Urinary bladder (tissue), 4 donors: Measurements from ENCODE around the gene CUTC. TPM values are rescaled to one million over a fixed set of nuclear protein-coding genes. Genes with fewer than 3 reads are reported as not detected.

Source experiments
- DNase-seq: peaks from one replicate; pipeline ENCODE4 v3.0.0-alpha.2; 2015; ENCODE audit errors: extremely low spot score
- H3K27ac ChIP-seq: one replicate; pipeline ENCODE4 v1.5.1; 2013; ENCODE audit warnings: low read depth, mild to moderate bottlenecking, moderate library complexity
- H3K36me3 ChIP-seq: one replicate; pipeline ENCODE4 v1.6.1; 2013; ENCODE audit warnings: mild to moderate bottlenecking, moderate library complexity; ENCODE audit not compliant: insufficient read depth
- H3K4me1 ChIP-seq: one replicate; pipeline ENCODE4 v1.6.1; 2013; ENCODE audit warnings: mild to moderate bottlenecking, moderate library complexity; ENCODE audit not compliant: insufficient read depth
- H3K4me3 ChIP-seq: one replicate; pipeline ENCODE4 v1.5.1; 2013; ENCODE audit warnings: low read depth, low read length
- whole genome bisulfite sequencing: extraction: QIAGEN DNeasy Blood & Tissue Kit; methylation state at CpG from one replicate; pipeline ENCODE4 v1.1.7; 2013; 5-methylcytosine and 5-hydroxymethylcytosine counted together
- polyA plus RNA-seq: library from polyadenylated mRNA; stranded (reverse); fragments of 200-250 nt; gene quantifications from one replicate; pipeline ENCODE4 v1.2.3, GENCODE V29; 2013
- total RNA-seq: library from RNA; depleted of rRNA; stranded (reverse); fragments of >200 nt; gene quantifications from one replicate; pipeline ENCODE4 v1.2.3, GENCODE V29; 2014
- donor health status: healthy with polysubstance abuse.
- donor health status: healthy.

CUTC gene
- total and polyA plus RNA-seq, 2 donors: 18.1 to 68.7 TPM

GRCh38 chr10:99798920-99799319 is 66.9 kb downstream of the CUTC start:
- WGBS: 90% methylated on average over 3 of the region's 3 CpGs
- Histone ChIP-seq H3K27ac (no peak overlapping the region), H3K4me1 (no peaks in the 10 kb centered on the region), H3K36me3 (no peaks in the 10 kb centered on the region), H3K4me3 (no peak overlapping the region)
- no peak for DNase-seq

- Histone ChIP-seq H3K4me1 (no peaks in the 10 kb centered on the region), H3K4me3 (no peak overlapping the region), H3K36me3 (no peaks in the 10 kb centered on the region), H3K27ac (no peak overlapping the region)
- WGBS: 89% methylated on average over 4 of the region's 4 CpGs
- DNase-seq: no peak
Observed at GRCh38 chr10:99799613-99800012, 67.6 kb downstream of the CUTC start.

- DNase-seq: no peak
- no peak overlapping the region for H3K4me3 ChIP-seq
- no peak overlapping the region for H3K27ac ChIP-seq
- H3K4me1 ChIP-seq: peaks cover 1% of the 10 kb centered on the region
- 70% methylated on average over 3 of the region's 3 CpGs for WGBS
- H3K36me3 ChIP-seq: no peaks in the 10 kb centered on the region
Observed at GRCh38 chr10:99804471-99804870, 72.4 kb downstream of the CUTC start.

- 88% methylated on average over 5 of the region's 5 CpGs for WGBS
- H3K4me1 ChIP-seq: peaks cover 1% of the 10 kb centered on the region
- H3K4me3 ChIP-seq: no peak overlapping the region
- H3K27ac ChIP-seq: no peak overlapping the region
- no peaks in the 10 kb centered on the region for H3K36me3 ChIP-seq
- DNase-seq: no peak
Observed at GRCh38 chr10:99805190-99805589, 73.2 kb downstream of the CUTC start.

Other genes starting within 250 kb of the CUTC start
- gene NKX2-3, start 199.3 kb upstream of the CUTC start, total RNA-seq: 0.11 TPM
- gene NKX2-3, start 199.3 kb upstream of the CUTC start, polyA plus RNA-seq: not detected
- gene SLC25A28, start 111.8 kb upstream of the CUTC start, total RNA-seq: 28.5 TPM
- 83.4 TPM for gene SLC25A28, start 111.8 kb upstream of the CUTC start, polyA plus RNA-seq
- 26.2 TPM for gene ENTPD7, start 72.7 kb upstream of the CUTC start, total RNA-seq
- 7.4 TPM for gene ENTPD7, start 72.7 kb upstream of the CUTC start, polyA plus RNA-seq
- gene COX15, start 107 bp upstream of the CUTC start, total RNA-seq: 35.9 TPM
- 20.4 TPM for gene COX15, start 107 bp upstream of the CUTC start, polyA plus RNA-seq
- gene ABCC2, start 50.4 kb downstream of the CUTC start, total RNA-seq: 2.3 TPM
- 2.4 TPM for gene ABCC2, start 50.4 kb downstream of the CUTC start, polyA plus RNA-seq